Glutamatergic neuron (in vitro differentiated cells): ENCODE measurements around the gene EREG. TPM values are rescaled to one million over a fixed set of nuclear protein-coding genes. Genes with fewer than 3 reads are reported as not detected.

Experiments
- DNase-seq: peaks from one replicate; pipeline ENCODE4 v3.0.0; 2022
- H3K27ac Mint-ChIP-seq: one replicate; pipeline ENCODE4 v1.8.0; 2020; ENCODE audit warnings: mild to moderate bottlenecking, mixed read lengths, inconsistent platforms; ENCODE audit not compliant: unreplicated experiment
- H3K27me3 Mint-ChIP-seq: one replicate; pipeline ENCODE4 v1.8.0; 2020; ENCODE audit warnings: mild to moderate bottlenecking, moderate library complexity, mixed read lengths, inconsistent platforms; ENCODE audit not compliant: unreplicated experiment
- H3K36me3 Mint-ChIP-seq: one replicate; pipeline ENCODE4 v1.8.0; 2020; ENCODE audit warnings: mild to moderate bottlenecking, mixed read lengths, inconsistent platforms; ENCODE audit not compliant: unreplicated experiment
- H3K4me1 Mint-ChIP-seq: one replicate; pipeline ENCODE4 v1.8.0; 2020; ENCODE audit warnings: mild to moderate bottlenecking, low read depth, mixed read lengths, inconsistent platforms; ENCODE audit not compliant: unreplicated experiment
- H3K4me3 Mint-ChIP-seq: one replicate; pipeline ENCODE4 v1.8.0; 2020; ENCODE audit warnings: mild to moderate bottlenecking, mixed read lengths, inconsistent platforms; ENCODE audit not compliant: unreplicated experiment
- H3K9me3 Mint-ChIP-seq: one replicate; pipeline ENCODE4 v1.8.0; 2020; ENCODE audit warnings: mild to moderate bottlenecking, moderate library complexity, mixed read lengths, inconsistent platforms; ENCODE audit not compliant: unreplicated experiment
- CTCF ChIP-seq: fragments of 200-600 bp; sonication (generic); IDR thresholded peaks from one replicate; pipeline ENCODE4 v1.5.0; 2021; ENCODE audit not compliant: partially characterized antibody, unreplicated experiment
- total RNA-seq: library from RNA; stranded (reverse); fragmentation: NEBNext Ultra II Directional; extraction: Animal tissue kit (Norgen Biotek cat#: 25700); gene quantifications from one replicate; pipeline ENCODE4 v1.2.1, GENCODE V29; 2021; ENCODE audit not compliant: unreplicated experiment

Gene EREG
- total RNA-seq, 1 donor from 2014 or later: not detected

GRCh38 chr4:74330295-74330750, 34.6 kb upstream of the EREG start:
- Mint-ChIP-seq H3K4me3 (no peak overlapping the region), H3K36me3 (peaks cover 7% of the 10 kb centered on the region), H3K4me1 (no peaks in the 10 kb centered on the region), H3K9me3 (no peaks in the 10 kb centered on the region), H3K27me3 (peaks cover 2% of the 10 kb centered on the region), H3K27ac (no peak overlapping the region)
- no peak for DNase-seq
- TF ChIP-seq CTCF: no peak

- Mint-ChIP-seq H3K27me3 (peaks cover 2% of the 10 kb centered on the region), H3K9me3 (no peaks in the 10 kb centered on the region), H3K4me1 (no peaks in the 10 kb centered on the region), H3K4me3 (no peak overlapping the region), H3K27ac (no peak overlapping the region), H3K36me3 (peaks cover 7% of the 10 kb centered on the region)
- no peak for TF ChIP-seq CTCF
- DNase-seq: no peak
Observed at GRCh38 chr4:74331252-74331651, 33.7 kb upstream of the EREG start.

- Mint-ChIP-seq H3K36me3 (peaks cover 7% of the 10 kb centered on the region), H3K27me3 (peaks cover 2% of the 10 kb centered on the region), H3K9me3 (no peaks in the 10 kb centered on the region), H3K4me1 (no peaks in the 10 kb centered on the region), H3K4me3 (no peak overlapping the region), H3K27ac (no peak overlapping the region)
- no peak for TF ChIP-seq CTCF
- DNase-seq: no peak
Observed at GRCh38 chr4:74331944-74332343, 33.0 kb upstream of the EREG start.

- Mint-ChIP-seq H3K27me3 (peaks cover 2% of the 10 kb centered on the region), H3K4me1 (no peaks in the 10 kb centered on the region), H3K9me3 (no peaks in the 10 kb centered on the region), H3K27ac (no peak overlapping the region), H3K36me3 (peaks cover 7% of the 10 kb centered on the region), H3K4me3 (no peak overlapping the region)
- no peak for DNase-seq
- TF ChIP-seq CTCF: no peak
Observed at GRCh38 chr4:74334636-74335035, 30.3 kb upstream of the EREG start.

GRCh38 chr4:74335341-74336021, 29.5 kb upstream of the EREG start:
- Mint-ChIP-seq H3K36me3 (peaks cover 7% of the 10 kb centered on the region), H3K27ac (no peak overlapping the region), H3K9me3 (no peaks in the 10 kb centered on the region), H3K4me3 (no peak overlapping the region), H3K27me3 (peaks cover 2% of the 10 kb centered on the region), H3K4me1 (no peaks in the 10 kb centered on the region)
- no peak for DNase-seq
- TF ChIP-seq CTCF: no peak
